Left forelimb (tissue), 1 donor: ENCODE results near the gene SLC44A4.
"Not testable (repeated sequence)": the region's sequence is repeated elsewhere in the genome, so short reads cannot be mapped to it uniquely, and the experiment has no call there.

Experiments used
- DNase-seq: peaks from one replicate; pipeline ENCODE4 v3.0.0-alpha.2; 2018; ENCODE audit warnings: low spot score

Gene SLC44A4

DNA sequence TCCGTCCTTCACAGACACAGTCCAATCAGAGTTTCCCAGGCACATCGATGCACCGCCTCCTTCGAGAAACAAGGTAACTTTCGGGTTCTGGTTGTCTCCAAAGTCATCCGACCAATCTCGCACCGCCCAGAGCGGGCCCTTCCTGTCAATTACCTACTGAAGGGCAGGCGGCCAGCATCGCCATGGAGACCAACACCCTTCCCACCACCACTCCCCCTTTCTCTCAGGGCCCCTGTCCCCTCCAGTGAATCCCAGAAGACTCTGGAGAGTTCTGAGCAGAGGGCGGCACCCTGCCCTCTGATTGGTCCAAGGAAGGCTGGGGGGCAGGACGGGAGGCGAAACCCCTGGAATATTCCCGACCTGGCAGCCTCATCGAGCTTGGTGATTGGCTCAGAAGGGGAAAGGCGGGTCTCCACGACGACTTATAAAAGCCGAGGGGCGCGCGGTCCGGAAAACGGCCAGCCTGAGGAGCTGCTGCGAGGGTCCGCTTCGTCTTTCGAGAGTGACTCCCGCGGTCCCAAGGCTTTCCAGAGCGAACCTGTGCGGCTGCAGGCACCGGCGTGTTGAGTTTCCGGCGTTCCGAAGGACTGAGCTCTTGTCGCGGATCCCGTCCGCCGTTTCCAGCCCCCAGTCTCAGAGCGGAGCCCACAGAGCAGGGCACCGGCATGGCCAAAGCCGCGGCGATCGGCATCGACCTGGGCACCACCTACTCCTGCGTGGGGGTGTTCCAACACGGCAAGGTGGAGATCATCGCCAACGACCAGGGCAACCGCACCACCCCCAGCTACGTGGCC, 51.3 kb downstream of the SLC44A4 start, which contains the start of gene HSPA1B:
Gene HSPA1B (plus strand): TSS at position 453 of the 794 bp plus-strand sequence. CDS start 213 bp downstream, at position 666.
- peak; percentile 99 for DNase-seq

GRCh38 chr6:31826793-31827285, 52.0 kb downstream of the SLC44A4 start:
- peak; percentile 88 for DNase-seq

DNA sequence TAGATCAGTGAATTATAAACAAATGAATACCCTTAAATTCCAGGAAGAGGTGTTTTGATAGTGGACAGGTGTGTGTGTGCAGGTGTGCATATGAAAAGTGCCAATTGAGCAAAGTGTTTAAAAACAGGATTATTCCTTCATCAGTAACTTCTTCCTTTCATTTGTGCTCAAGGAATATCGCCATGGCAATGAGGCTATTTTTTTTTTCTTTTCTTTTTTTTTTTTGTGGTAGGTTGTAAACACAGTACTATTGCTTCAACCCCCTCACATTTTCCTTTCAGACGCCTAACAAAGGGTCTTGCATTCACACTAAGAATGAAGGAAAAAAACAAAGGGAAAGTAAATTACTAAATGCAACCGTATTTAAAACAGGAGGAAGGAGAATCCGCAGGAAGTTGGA, 53.2 kb downstream of the SLC44A4 start:
- DNase-seq, result no peak

DNA sequence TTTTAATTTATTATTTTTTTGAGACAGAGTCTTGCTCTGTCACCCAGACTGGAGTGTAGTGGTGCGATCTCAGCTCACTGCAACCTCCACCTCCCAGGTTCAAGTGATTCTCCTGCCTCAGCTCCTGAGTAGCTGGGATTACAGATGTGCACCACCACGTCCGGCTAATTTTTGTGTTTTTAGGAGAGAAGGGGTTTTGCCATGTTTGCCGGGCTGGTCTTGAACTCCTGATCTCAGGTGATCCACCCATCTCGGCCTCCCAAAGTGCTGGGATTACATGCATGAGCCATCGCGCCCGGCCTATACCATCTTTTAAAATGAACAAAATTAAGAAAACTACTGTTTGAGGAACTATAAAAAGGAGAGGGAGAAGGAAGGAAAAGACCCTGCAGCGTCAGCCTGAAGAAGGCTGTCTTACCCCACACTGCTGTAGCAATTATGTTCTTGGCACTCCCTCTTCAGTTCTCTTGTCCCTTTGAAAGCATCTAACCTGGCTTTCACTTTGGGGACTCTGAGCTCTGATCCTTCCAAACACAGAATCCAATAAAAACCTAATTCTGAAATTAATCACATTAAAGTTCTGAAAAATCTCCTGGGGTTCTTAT, 55.1 kb downstream of the SLC44A4 start:
- DNase-seq, result not testable (repeated sequence)

GRCh38 chr6:31822036-31822821, 56.6 kb downstream of the SLC44A4 start:
- DNase-seq, result peak; percentile 86

DNA sequence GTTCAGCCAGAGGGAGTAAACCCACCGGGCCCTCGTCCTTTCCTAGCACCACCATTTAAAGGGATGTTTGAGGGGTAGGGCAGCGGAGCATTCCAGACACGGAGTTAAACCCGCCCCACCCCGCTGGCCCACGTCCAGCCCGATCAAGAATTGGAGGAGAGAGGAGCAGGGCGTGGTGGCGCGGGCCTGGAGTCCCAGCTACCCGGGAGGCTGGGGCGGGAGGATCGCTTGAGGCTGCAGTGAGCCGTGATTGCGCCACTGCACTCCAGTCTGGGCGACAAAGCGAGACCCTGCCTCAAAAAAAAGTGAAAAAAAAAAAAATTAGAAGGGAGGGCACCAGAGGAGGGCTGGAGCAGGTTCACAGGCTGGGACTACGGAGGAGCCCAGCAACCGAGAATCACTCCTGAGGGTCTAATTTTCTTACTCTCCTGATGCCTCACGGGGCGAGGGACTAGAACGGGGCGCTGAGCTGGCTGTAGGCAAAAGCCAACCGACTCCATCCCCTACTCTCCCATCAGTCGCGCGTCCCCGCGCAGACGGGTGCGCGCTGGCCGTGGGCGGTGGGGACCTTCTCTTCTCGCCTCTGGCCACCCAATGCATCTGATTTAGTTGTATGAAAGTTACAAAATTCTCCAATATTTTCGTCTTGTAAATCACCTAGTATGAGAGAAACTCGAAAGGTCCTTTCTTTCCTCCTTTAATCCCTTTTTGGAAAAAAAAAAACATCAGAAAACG, 57.3 kb downstream of the SLC44A4 start:
- peak; percentile 73 for DNase-seq

DNA sequence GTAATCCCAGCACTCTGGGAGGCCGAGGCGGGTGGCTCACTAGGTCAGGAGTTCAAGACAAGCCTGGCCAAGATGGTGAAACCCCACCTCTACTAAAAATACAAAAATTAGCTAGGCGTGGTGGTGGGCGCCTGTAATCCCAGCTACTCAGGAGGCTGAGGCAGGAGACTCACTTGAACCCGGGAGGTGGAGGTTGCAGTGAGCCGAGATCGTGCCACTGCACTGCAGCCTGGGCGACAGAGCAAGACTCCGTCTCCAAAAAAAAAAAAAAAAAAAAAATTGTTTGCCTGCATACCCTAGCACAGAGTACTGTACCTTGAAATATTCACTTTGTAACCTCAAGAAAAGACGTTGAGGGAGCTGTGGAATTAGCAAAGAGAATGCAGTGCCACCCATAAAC, 58.4 kb downstream of the SLC44A4 start:
- DNase-seq, result not testable (repeated sequence)

DNA sequence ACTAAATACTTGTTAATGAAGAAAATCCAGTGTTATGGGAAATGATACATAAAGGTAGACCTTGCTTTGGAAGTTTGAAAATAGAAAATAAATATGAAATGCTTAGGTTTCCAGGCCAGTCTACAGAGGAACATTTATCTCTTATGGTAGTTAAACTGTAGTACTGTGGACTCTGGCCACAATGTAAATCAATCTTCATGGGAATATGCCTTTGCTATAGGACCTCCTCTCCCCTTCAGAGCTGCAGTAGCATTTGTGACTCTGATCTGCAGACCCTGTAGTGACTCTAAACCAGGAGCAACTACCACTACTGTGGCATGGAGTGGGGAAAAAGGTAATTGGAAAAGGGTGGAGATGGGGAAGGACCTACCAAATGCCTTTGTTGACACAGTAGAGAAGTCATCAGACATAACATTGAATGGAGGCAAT, 58.9 kb downstream of the SLC44A4 start:
- no peak for DNase-seq

GRCh38 chr6:31817929-31818511, 60.8 kb downstream of the SLC44A4 start:
- not testable (repeated sequence) for DNase-seq

DNA sequence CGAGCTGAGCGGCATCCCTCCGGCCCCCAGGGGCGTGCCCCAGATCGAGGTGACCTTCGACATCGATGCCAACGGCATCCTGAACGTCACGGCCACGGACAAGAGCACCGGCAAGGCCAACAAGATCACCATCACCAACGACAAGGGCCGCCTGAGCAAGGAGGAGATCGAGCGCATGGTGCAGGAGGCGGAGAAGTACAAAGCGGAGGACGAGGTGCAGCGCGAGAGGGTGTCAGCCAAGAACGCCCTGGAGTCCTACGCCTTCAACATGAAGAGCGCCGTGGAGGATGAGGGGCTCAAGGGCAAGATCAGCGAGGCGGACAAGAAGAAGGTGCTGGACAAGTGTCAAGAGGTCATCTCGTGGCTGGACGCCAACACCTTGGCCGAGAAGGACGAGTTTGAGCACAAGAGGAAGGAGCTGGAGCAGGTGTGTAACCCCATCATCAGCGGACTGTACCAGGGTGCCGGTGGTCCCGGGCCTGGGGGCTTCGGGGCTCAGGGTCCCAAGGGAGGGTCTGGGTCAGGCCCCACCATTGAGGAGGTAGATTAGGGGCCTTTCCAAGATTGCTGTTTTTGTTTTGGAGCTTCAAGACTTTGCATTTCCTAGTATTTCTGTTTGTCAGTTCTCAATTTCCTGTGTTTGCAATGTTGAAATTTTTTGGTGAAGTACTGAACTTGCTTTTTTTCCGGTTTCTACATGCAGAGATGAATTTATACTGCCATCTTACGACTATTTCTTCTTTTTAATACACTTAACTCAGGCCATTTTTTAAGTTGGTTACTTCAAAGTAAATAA, 61.5 kb downstream of the SLC44A4 start:
- not testable (repeated sequence) for DNase-seq

- DNase-seq, result peak; percentile 96
These were observed 63.6 kb downstream of the SLC44A4 start, which contains the start of the genes HSPA1A and HSPA1L for GRCh38 chr6:31815025-31815838. TSS of gene HSPA1A (plus strand) at chr6:31815543. CDS start at chr6:31815757, 214 bp downstream. TSS of gene HSPA1L (minus strand) at chr6:31815283. CDS start at chr6:31811972, 3,311 bp downstream.

GRCh38 chr6:31814677-31815024, 64.1 kb downstream of the SLC44A4 start:
- peak; percentile 96 for DNase-seq

GRCh38 chr6:31813465-31813849, 65.3 kb downstream of the SLC44A4 start:
- no peak for DNase-seq
